IgD-negative memory B cell (primary cell): ENCODE data around the gene PKP4. TPM values are rescaled to one million over a fixed set of nuclear protein-coding genes. Genes with fewer than 3 reads are reported as not detected.
A peak's percentile ranks its signal among the peaks of the same experiment; 100 is the strongest.
"Not testable (repeated sequence)": the region's sequence is repeated elsewhere in the genome, so short reads cannot be mapped to it uniquely, and the experiment has no call there.

Experiments
- H3K27ac Mint-ChIP-seq, 3 donors: one replicate each; pipeline ENCODE4 v1.8.0; 2020 to 2022; ENCODE audit warnings: mild to moderate bottlenecking in 3 of 3, mixed read lengths in 3 of 3, moderate library complexity in 1 of 3
- H3K27me3 Mint-ChIP-seq: one replicate; pipeline ENCODE4 v1.8.0; 2021; ENCODE audit warnings: mixed read lengths
- H3K36me3 Mint-ChIP-seq: one replicate; pipeline ENCODE4 v1.8.0; 2020; ENCODE audit warnings: mild to moderate bottlenecking, mixed read lengths
- H3K4me1 Mint-ChIP-seq, 3 donors: one replicate each; pipeline ENCODE4 v1.8.0; 2020 to 2022; ENCODE audit warnings: mixed read lengths in 3 of 3, mild to moderate bottlenecking in 1 of 3
- H3K4me3 Mint-ChIP-seq, 4 donors: one replicate each; pipeline ENCODE4 v1.8.0; 2020 to 2022; ENCODE audit warnings: mild to moderate bottlenecking in 4 of 4, mixed read lengths in 4 of 4, moderate library complexity in 3 of 4
- H3K9me3 Mint-ChIP-seq, 3 donors: one replicate each; pipeline ENCODE4 v1.8.0; 2020 to 2021; ENCODE audit warnings: mixed read lengths in 3 of 3, mild to moderate bottlenecking in 1 of 3
- polyA plus RNA-seq: library from polyadenylated mRNA; unstranded; fragments of 300-500 nt; fragmentation: Illumina TruSeq; gene quantifications from one replicate; pipeline ENCODE4 v1.2.3, GENCODE V29; 2021

Gene PKP4
- polyA plus RNA-seq, 1 donor from 2014 or later: 0.45 TPM

- H3K4me3 Mint-ChIP-seq: no peak overlapping the region
- H3K4me1 Mint-ChIP-seq: no peaks in the 10 kb centered on the region
- peaks cover 2% of the 10 kb centered on the region for H3K27me3 Mint-ChIP-seq
- peaks cover 0 to 4% (median 0%) of the 10 kb centered on the region in 3 donors for H3K9me3 Mint-ChIP-seq
- H3K27ac Mint-ChIP-seq: no peak overlapping the region
- no peaks in the 10 kb centered on the region for H3K36me3 Mint-ChIP-seq
These were observed 234.1 kb downstream of the PKP4 start for GRCh38 chr2:158690823-158691222.

GRCh38 chr2:158691619-158692018 lies 234.9 kb downstream of the PKP4 start:
- no peaks in the 10 kb centered on the region for H3K4me1 Mint-ChIP-seq
- H3K9me3 Mint-ChIP-seq: peaks cover 0 to 6% (median 0%) of the 10 kb centered on the region in 3 donors
- H3K27ac Mint-ChIP-seq: no peak overlapping the region
- no peak overlapping the region for H3K4me3 Mint-ChIP-seq
- peaks cover 2% of the 10 kb centered on the region for H3K27me3 Mint-ChIP-seq
- H3K36me3 Mint-ChIP-seq: no peaks in the 10 kb centered on the region

GRCh38 chr2:158692372-158693103 lies 235.8 kb downstream of the PKP4 start:
- no peak overlapping the region for H3K27ac Mint-ChIP-seq
- H3K36me3 Mint-ChIP-seq: no peaks in the 10 kb centered on the region
- H3K27me3 Mint-ChIP-seq: peaks cover 4% of the 10 kb centered on the region
- no peak overlapping the region for H3K4me3 Mint-ChIP-seq
- H3K4me1 Mint-ChIP-seq: no peaks in the 10 kb centered on the region
- H3K9me3 Mint-ChIP-seq: peaks cover 0 to 9% (median 2%) of the 10 kb centered on the region in 3 donors

- H3K36me3 Mint-ChIP-seq: no peaks in the 10 kb centered on the region
- H3K27me3 Mint-ChIP-seq: peaks cover 4% of the 10 kb centered on the region
- H3K4me3 Mint-ChIP-seq: no peak overlapping the region
- peaks cover 0 to 5% (median 2%) of the 10 kb centered on the region in 3 donors for H3K9me3 Mint-ChIP-seq
- H3K27ac Mint-ChIP-seq: no peak overlapping the region
- no peaks in the 10 kb centered on the region for H3K4me1 Mint-ChIP-seq
These were observed 236.7 kb downstream of the PKP4 start for GRCh38 chr2:158693476-158693875.

- peaks cover 0 to 5% (median 2%) of the 10 kb centered on the region in 3 donors for H3K9me3 Mint-ChIP-seq
- no peaks in the 10 kb centered on the region for H3K36me3 Mint-ChIP-seq
- no peak overlapping the region for H3K4me3 Mint-ChIP-seq
- H3K27me3 Mint-ChIP-seq: peaks cover 4% of the 10 kb centered on the region
- no peak overlapping the region for H3K27ac Mint-ChIP-seq
- no peaks in the 10 kb centered on the region for H3K4me1 Mint-ChIP-seq
These were observed 238.6 kb downstream of the PKP4 start for GRCh38 chr2:158695305-158695704.

- H3K4me1 Mint-ChIP-seq, H3K27me3 Mint-ChIP-seq, H3K4me3 Mint-ChIP-seq, H3K27ac Mint-ChIP-seq, H3K9me3 Mint-ChIP-seq, H3K36me3 Mint-ChIP-seq: not testable (repeated sequence)
These were observed 239.0 kb downstream of the PKP4 start for GRCh38 chr2:158695744-158696143.

GRCh38 chr2:158699323-158699722 lies 242.6 kb downstream of the PKP4 start:
- Mint-ChIP-seq H3K4me3 (no peak overlapping the region), H3K27me3 (peaks cover 4% of the 10 kb centered on the region), H3K9me3 (peaks cover 0 to 6% (median 5%) of the 10 kb centered on the region in 3 donors), H3K4me1 (no peaks in the 10 kb centered on the region), H3K36me3 (no peaks in the 10 kb centered on the region), H3K27ac (no peak overlapping the region)

GRCh38 chr2:158701101-158701500 lies 244.3 kb downstream of the PKP4 start:
- Mint-ChIP-seq H3K36me3 (no peaks in the 10 kb centered on the region), H3K27me3 (peaks cover 4% of the 10 kb centered on the region), H3K4me1 (no peaks in the 10 kb centered on the region), H3K9me3 (peaks cover 0 to 13% (median 8%) of the 10 kb centered on the region in 3 donors), H3K4me3 (no peak overlapping the region), H3K27ac (no peak overlapping the region)

GRCh38 chr2:158702740-158703139 lies 246.0 kb downstream of the PKP4 start:
- Mint-ChIP-seq H3K27me3 (peaks cover 2% of the 10 kb centered on the region), H3K4me1 (no peaks in the 10 kb centered on the region)

GRCh38 chr2:158704724-158705465 lies 248.1 kb downstream of the PKP4 start:
- not testable (repeated sequence) for H3K4me1 Mint-ChIP-seq, H3K27me3 Mint-ChIP-seq, H3K36me3 Mint-ChIP-seq, H3K4me3 Mint-ChIP-seq, H3K27ac Mint-ChIP-seq, H3K9me3 Mint-ChIP-seq

More at GRCh38 chr2:158702740-158703139, 246.0 kb downstream of the PKP4 start:
- Mint-ChIP-seq H3K27ac (no peak overlapping the region), H3K36me3 (no peaks in the 10 kb centered on the region), H3K4me3 (no peak overlapping the region), H3K9me3 (peaks cover 0 to 8% (median 6%) of the 10 kb centered on the region in 3 donors)

- Mint-ChIP-seq H3K27me3 (peaks cover 10% of the 10 kb centered on the region), H3K4me1 (no peaks in the 10 kb centered on the region), H3K9me3 (peaks cover 0 to 12% (median 3%) of the 10 kb centered on the region in 3 donors), H3K4me3 (no peak overlapping the region), H3K27ac (no peak overlapping the region), H3K36me3 (peaks cover 2% of the 10 kb centered on the region)
These were observed 256.2 kb downstream of the PKP4 start for GRCh38 chr2:158712791-158713522.

- Mint-ChIP-seq H3K4me1 (no peaks in the 10 kb centered on the region), H3K27ac (no peak overlapping the region), H3K4me3 (no peak overlapping the region), H3K36me3 (peaks cover 2% of the 10 kb centered on the region), H3K27me3 (peaks cover 10% of the 10 kb centered on the region), H3K9me3 (peaks cover 0 to 12% (median 3%) of the 10 kb centered on the region in 3 donors)
These were observed 256.9 kb downstream of the PKP4 start for GRCh38 chr2:158713523-158714138.

- H3K27me3 Mint-ChIP-seq: peaks cover 10% of the 10 kb centered on the region
- peaks cover 0 to 12% (median 3%) of the 10 kb centered on the region in 3 donors for H3K9me3 Mint-ChIP-seq
- H3K36me3 Mint-ChIP-seq: peaks cover 2% of the 10 kb centered on the region
- H3K27ac Mint-ChIP-seq: no peak overlapping the region
- H3K4me1 Mint-ChIP-seq: no peaks in the 10 kb centered on the region
- peak overlapping the region in 1 of 4 donors; percentile 31 for H3K4me3 Mint-ChIP-seq
These were observed 257.7 kb downstream of the PKP4 start for GRCh38 chr2:158714420-158714819.

- H3K4me1 Mint-ChIP-seq: no peaks in the 10 kb centered on the region
- H3K27ac Mint-ChIP-seq: no peak overlapping the region
- no peak overlapping the region for H3K4me3 Mint-ChIP-seq
- peaks cover 2% of the 10 kb centered on the region for H3K36me3 Mint-ChIP-seq
- peaks cover 0 to 12% (median 2%) of the 10 kb centered on the region in 3 donors for H3K9me3 Mint-ChIP-seq
- peaks cover 11% of the 10 kb centered on the region for H3K27me3 Mint-ChIP-seq
These were observed 258.6 kb downstream of the PKP4 start for GRCh38 chr2:158715357-158715756.
